ENCODE data around the gene NBPF19. TPM values are rescaled to one million over a fixed set of nuclear protein-coding genes. Genes with fewer than 3 reads are reported as not detected.

The NBPF19 gene
- total RNA-seq, 1 donor from 2014 or later: 24.8 TPM

Other genes starting within 250 kb of the NBPF19 start
- gene PPIAL4C, start 108.8 kb downstream of the NBPF19 start, total RNA-seq (ENCODE audit: low replicate concordance): not detected in 2 replicates